IgD-negative memory B cell (primary cell): Measurements from ENCODE around the gene IL2RG. TPM values are rescaled to one million over a fixed set of nuclear protein-coding genes. Genes with fewer than 3 reads are reported as not detected.

Source experiments
- H3K27ac Mint-ChIP-seq, 3 donors: one replicate each; pipeline ENCODE4 v1.8.0; 2020 to 2022; ENCODE audit warnings: mild to moderate bottlenecking in 3 of 3, mixed read lengths in 3 of 3, moderate library complexity in 1 of 3
- H3K27me3 Mint-ChIP-seq: one replicate; pipeline ENCODE4 v1.8.0; 2021; ENCODE audit warnings: mixed read lengths
- H3K36me3 Mint-ChIP-seq: one replicate; pipeline ENCODE4 v1.8.0; 2020; ENCODE audit warnings: mild to moderate bottlenecking, mixed read lengths
- H3K4me1 Mint-ChIP-seq, 3 donors: one replicate each; pipeline ENCODE4 v1.8.0; 2020 to 2022; ENCODE audit warnings: mixed read lengths in 3 of 3, mild to moderate bottlenecking in 1 of 3
- H3K4me3 Mint-ChIP-seq, 4 donors: one replicate each; pipeline ENCODE4 v1.8.0; 2020 to 2022; ENCODE audit warnings: mild to moderate bottlenecking in 4 of 4, mixed read lengths in 4 of 4, moderate library complexity in 3 of 4
- H3K9me3 Mint-ChIP-seq, 3 donors: one replicate each; pipeline ENCODE4 v1.8.0; 2020 to 2021; ENCODE audit warnings: mixed read lengths in 3 of 3, mild to moderate bottlenecking in 1 of 3
- polyA plus RNA-seq: library from polyadenylated mRNA; unstranded; fragments of 300-500 nt; fragmentation: Illumina TruSeq; gene quantifications from one replicate; pipeline ENCODE4 v1.2.3, GENCODE V29; 2021

Gene IL2RG
- polyA plus RNA-seq, 1 donor from 2014 or later, result 754 TPM

DNA sequence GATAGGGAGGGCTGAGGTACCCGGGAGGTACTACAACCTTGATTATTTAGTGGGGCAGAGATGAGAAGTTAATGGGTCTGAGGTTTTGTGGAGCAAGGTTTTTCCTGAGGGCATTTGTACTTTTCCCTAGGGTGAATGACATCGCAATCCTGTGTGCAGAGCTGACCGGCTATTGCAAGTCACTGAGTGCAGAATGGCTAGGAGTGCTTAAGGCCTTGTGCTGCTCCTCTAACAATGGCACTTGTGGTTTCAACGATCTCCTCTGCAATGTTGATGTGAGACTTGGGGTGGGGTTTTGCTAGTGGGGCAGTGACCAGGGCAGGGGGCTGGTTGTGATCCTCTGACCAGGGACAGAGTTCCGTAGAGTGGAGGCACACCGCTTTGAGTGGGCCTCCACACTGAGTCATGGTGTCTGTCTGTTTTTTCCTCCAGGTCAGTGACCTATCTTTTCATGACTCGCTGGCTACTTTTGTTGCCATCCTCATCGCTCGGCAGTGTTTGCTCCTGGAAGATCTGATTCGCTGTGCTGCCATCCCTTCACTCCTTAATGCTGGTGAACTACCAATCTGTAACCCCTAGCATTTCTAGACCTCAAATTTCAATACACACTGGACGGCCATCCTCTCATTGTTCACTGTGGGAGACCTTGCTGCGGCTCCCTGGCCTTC, 16.9 kb upstream of the IL2RG start:
- Mint-ChIP-seq H3K9me3 (no peaks in the 10 kb centered on the region), H3K27ac (no peak overlapping the region), H3K27me3 (no peaks in the 10 kb centered on the region), H3K4me1 (peaks cover 5 to 7% (median 6%) of the 10 kb centered on the region in 3 donors), H3K36me3 (peaks cover 3% of the 10 kb centered on the region), H3K4me3 (no peak overlapping the region)

DNA sequence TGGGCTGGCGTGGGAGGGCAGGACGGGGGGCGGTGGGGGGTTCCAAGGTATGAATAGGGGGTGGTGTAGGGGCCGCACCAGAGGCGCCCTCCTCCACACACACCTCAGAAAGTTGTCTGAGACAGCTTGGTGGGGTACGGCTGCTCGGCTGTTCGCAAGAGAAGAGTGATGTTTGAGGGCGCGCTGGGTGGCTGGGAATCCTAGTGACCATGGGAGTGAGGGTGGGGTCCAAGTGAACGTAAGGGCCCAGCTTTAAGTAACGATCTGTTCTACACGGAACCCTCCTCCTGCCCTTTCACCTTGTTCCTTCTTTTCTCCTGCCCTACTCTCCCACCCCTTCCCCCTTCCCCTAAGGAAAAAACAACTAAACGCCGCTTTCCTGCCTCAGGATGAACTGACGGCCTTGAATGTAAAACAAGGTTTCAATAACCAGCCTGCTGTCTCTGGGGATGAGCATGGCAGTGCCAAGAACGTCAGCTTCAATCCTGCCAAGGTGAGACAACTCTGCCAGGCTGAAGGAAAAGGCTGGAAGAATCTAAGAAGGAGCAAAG, 7.7 kb upstream of the IL2RG start:
- no peaks in the 10 kb centered on the region for H3K9me3 Mint-ChIP-seq
- H3K27ac Mint-ChIP-seq, result peak overlapping the region; percentile 53 to 98 (median 96)
- H3K27me3 Mint-ChIP-seq, result peaks cover 1% of the 10 kb centered on the region
- peaks cover 0 to 5% (median 4%) of the 10 kb centered on the region in 3 donors for H3K4me1 Mint-ChIP-seq
- H3K4me3 Mint-ChIP-seq, result peak overlapping the region; percentile 85 to 96 (median 94)
- H3K36me3 Mint-ChIP-seq, result peaks cover 4% of the 10 kb centered on the region

- Mint-ChIP-seq H3K27ac (peak within 1 kb of the TSS; percentile 91 to 98 (median 96)), H3K9me3 (no peaks in the 10 kb centered on the region), H3K27me3 (peaks cover 1% of the 10 kb centered on the region), H3K4me1 (peaks cover 0 to 6% (median 6%) of the 10 kb centered on the region in 3 donors), H3K36me3 (peaks cover 4% of the 10 kb centered on the region), H3K4me3 (peak within 1 kb of the TSS; percentile 85 to 96 (median 94))
Observed at GRCh38 chrX:71118032-71118984, 6.9 kb upstream of the IL2RG start, which contains the start of gene MED12. Gene MED12, plus strand, starts transcription at chrX:71118596. Its CDS starts 159 bp downstream, at chrX:71118755.

DNA sequence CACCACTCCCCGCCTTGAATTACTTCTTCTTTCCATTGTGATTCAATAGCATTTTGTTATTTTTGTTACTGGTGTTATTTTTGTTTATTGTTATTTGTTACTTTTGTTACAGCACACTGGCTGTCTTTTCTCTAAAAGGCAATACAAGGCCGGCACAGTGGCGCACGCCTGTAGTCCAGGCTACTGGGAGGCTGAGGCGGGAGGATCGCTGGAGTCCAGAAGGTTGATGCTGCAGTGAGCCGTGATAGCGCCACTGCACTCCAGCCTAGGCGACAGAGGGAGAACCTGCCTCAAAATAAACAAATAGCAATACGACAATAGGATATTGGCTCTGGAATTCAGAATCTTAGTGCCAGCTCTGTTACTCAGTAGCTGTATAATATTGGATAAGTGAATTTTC, 6.0 kb upstream of the IL2RG start:
- peak overlapping the region in 2 of 3 donors; percentile 27 to 98 for H3K27ac Mint-ChIP-seq
- H3K9me3 Mint-ChIP-seq, result no peaks in the 10 kb centered on the region
- peaks cover 2% of the 10 kb centered on the region for H3K36me3 Mint-ChIP-seq
- peaks cover 5 to 11% (median 7%) of the 10 kb centered on the region in 3 donors for H3K4me1 Mint-ChIP-seq
- H3K27me3 Mint-ChIP-seq, result peaks cover 1% of the 10 kb centered on the region
- H3K4me3 Mint-ChIP-seq, result peak overlapping the region in 1 of 4 donors; percentile 23

GRCh38 chrX:71111921-71112431, 599 bp upstream of the IL2RG start:
- H3K4me3 Mint-ChIP-seq, result peak overlapping the region; percentile 92 to 98 (median 96)
- H3K4me1 Mint-ChIP-seq, result peaks cover 12 to 27% (median 24%) of the 10 kb centered on the region in 3 donors
- H3K36me3 Mint-ChIP-seq, result peaks cover 5% of the 10 kb centered on the region
- H3K9me3 Mint-ChIP-seq, result no peaks in the 10 kb centered on the region
- peak overlapping the region; percentile 99 to 100 (median 99) for H3K27ac Mint-ChIP-seq
- H3K27me3 Mint-ChIP-seq, result peaks cover 7% of the 10 kb centered on the region

DNA sequence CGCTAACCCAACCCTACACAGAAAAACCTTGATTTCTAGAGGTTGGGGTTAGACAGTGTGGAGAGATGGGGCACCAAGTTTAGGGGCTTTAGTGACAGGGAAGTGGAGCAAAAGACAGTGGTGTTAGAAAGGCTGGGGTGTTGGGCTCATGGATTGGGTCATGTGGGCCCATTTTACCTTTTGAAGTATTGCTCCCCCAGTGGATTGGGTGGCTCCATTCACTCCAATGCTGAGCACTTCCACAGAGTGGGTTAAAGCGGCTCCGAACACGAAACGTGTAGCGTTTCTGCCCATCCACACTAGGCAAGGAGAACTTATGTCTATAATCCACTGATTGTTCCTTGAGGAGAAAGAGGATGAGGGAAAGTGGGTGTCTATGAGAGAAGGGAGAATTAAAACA, 2.3 kb downstream of the IL2RG start:
- peaks cover 6% of the 10 kb centered on the region for H3K36me3 Mint-ChIP-seq
- H3K4me1 Mint-ChIP-seq, result peaks cover 23 to 42% (median 32%) of the 10 kb centered on the region in 3 donors
- peak overlapping the region; percentile 83 to 98 (median 90) for H3K4me3 Mint-ChIP-seq
- peak overlapping the region; percentile 60 to 99 (median 99) for H3K27ac Mint-ChIP-seq
- peaks cover 7% of the 10 kb centered on the region for H3K27me3 Mint-ChIP-seq
- no peaks in the 10 kb centered on the region for H3K9me3 Mint-ChIP-seq

- peaks cover 10% of the 10 kb centered on the region for H3K27me3 Mint-ChIP-seq
- no peaks in the 10 kb centered on the region for H3K9me3 Mint-ChIP-seq
- H3K4me1 Mint-ChIP-seq, result peaks cover 29 to 45% (median 38%) of the 10 kb centered on the region in 3 donors
- peaks cover 6% of the 10 kb centered on the region for H3K36me3 Mint-ChIP-seq
- peak overlapping the region; percentile 43 to 99 (median 86) for H3K27ac Mint-ChIP-seq
- H3K4me3 Mint-ChIP-seq, result peak overlapping the region; percentile 13 to 84 (median 75)
Observed at GRCh38 chrX:71107762-71108360, 3.5 kb downstream of the IL2RG start.

DNA sequence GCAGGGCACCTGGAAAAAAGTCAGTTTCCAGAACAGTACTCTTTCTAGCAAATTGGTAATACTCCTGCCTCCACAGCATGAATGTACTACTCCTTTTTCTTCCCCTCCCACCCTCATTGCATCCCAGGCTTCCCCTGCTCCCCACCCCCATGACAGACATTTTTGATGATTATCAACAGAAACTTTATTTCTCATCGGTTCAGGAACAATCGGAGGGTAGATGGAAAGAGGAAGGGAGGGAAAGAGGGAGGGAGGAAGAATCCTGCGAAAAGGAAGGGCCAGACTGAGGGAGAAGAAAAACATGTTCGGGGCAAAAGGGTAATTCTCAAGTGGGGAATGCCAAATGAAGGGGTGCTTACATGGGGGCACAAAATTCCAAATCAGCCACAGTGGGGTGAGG, 4.1 kb downstream of the IL2RG start:
- Mint-ChIP-seq H3K9me3 (no peaks in the 10 kb centered on the region), H3K27me3 (peaks cover 10% of the 10 kb centered on the region), H3K4me1 (peaks cover 28 to 44% (median 33%) of the 10 kb centered on the region in 3 donors), H3K27ac (peak overlapping the region; percentile 43 to 99 (median 86)), H3K36me3 (peaks cover 6% of the 10 kb centered on the region), H3K4me3 (peak overlapping the region in 2 of 4 donors; percentile 63 to 83)

DNA sequence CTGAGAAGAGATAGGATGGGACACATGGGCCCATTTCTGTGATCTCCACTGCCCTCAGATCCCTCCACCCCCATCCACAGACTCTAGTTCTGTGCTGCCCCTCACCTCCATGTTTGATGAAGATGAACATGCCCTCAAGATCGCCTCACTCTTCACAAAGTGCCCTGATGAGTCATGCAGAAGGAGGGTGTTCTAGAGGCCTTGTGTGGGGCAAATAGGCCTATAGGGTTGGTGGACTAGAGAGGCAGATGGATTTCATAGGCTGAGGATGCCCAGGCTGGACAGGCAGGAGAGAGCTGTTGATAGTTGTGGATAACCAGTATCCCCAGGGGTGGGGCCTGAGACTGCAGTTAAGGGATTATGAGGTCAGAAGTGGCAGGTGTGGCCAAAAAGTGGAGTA, 5.0 kb downstream of the IL2RG start, which contains the start of gene CXorf65:
CXorf65 (minus strand) TSS at position 314 of the 400 bp plus-strand sequence; CDS start at position 130, 184 bp downstream.
- Mint-ChIP-seq H3K36me3 (peaks cover 6% of the 10 kb centered on the region), H3K9me3 (no peaks in the 10 kb centered on the region), H3K4me1 (peaks cover 27 to 44% (median 32%) of the 10 kb centered on the region in 3 donors), H3K4me3 (peak within 1 kb of the TSS in 3 of 4 donors; percentile 72 to 83 (median 83)), H3K27me3 (peaks cover 10% of the 10 kb centered on the region), H3K27ac (peak within 1 kb of the TSS; percentile 43 to 99 (median 86))

DNA sequence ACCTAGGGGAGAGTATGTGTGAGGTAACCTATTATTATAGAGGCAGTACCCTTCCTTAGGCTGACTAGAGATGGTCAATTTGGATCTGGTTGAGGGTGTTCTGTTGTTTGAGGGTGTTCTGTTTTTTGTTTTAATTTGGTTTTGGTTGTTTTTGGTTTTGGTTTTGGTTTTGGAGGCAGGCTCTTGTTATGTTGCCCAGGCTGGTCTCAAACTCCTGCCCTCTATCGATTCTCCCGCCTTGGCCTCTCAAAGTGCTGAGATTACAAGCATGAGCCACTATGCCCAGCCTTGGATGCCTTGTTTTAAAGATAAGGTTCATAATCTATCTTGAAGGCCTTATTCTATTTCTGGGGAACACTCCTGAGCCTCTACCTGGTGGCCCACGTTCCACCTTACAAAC, 5.7 kb downstream of the IL2RG start:
- peak overlapping the region; percentile 25 to 71 (median 59) for H3K27ac Mint-ChIP-seq
- no peaks in the 10 kb centered on the region for H3K9me3 Mint-ChIP-seq
- peak overlapping the region in 3 of 4 donors; percentile 36 to 72 (median 60) for H3K4me3 Mint-ChIP-seq
- H3K4me1 Mint-ChIP-seq, result peaks cover 27 to 44% (median 33%) of the 10 kb centered on the region in 3 donors
- peaks cover 6% of the 10 kb centered on the region for H3K36me3 Mint-ChIP-seq
- H3K27me3 Mint-ChIP-seq, result peaks cover 10% of the 10 kb centered on the region

GRCh38 chrX:71103110-71103983, 8.0 kb downstream of the IL2RG start:
- Mint-ChIP-seq H3K4me3 (peak overlapping the region in 3 of 4 donors; percentile 51 to 82 (median 60)), H3K36me3 (peaks cover 3% of the 10 kb centered on the region), H3K9me3 (no peaks in the 10 kb centered on the region), H3K4me1 (peaks cover 26 to 44% (median 29%) of the 10 kb centered on the region in 3 donors), H3K27ac (peak overlapping the region; percentile 80 to 96 (median 94)), H3K27me3 (peaks cover 7% of the 10 kb centered on the region)

GRCh38 chrX:71102292-71102691, 9.1 kb downstream of the IL2RG start:
- H3K27ac Mint-ChIP-seq, result peak overlapping the region; percentile 72 to 95 (median 80)
- no peaks in the 10 kb centered on the region for H3K9me3 Mint-ChIP-seq
- peaks cover 5% of the 10 kb centered on the region for H3K27me3 Mint-ChIP-seq
- H3K4me3 Mint-ChIP-seq, result peak overlapping the region in 1 of 4 donors; percentile 36
- peaks cover 3% of the 10 kb centered on the region for H3K36me3 Mint-ChIP-seq
- peaks cover 27 to 42% (median 29%) of the 10 kb centered on the region in 3 donors for H3K4me1 Mint-ChIP-seq
